B cell (primary cell): ENCODE results near the gene NLRP1. TPM values are rescaled to one million over a fixed set of nuclear protein-coding genes. Genes with fewer than 3 reads are reported as not detected.

Experiments
- ATAC-seq: fragments of 200-7000 bp; cut with Tn5 transposase; one replicate; pipeline ENCODE4 v1.10.0; 2021; ENCODE audit warnings: low read depth, mild to moderate bottlenecking, moderate number of reproducible peaks, moderate library complexity
- CTCF ChIA-PET: fragments of 350-600 bp; sonication (Branson Sonifier 250); formaldehyde crosslinking; loops from one replicate; lab custom pipeline; 2021; ENCODE audit warnings: antibody characterized with exemption, inconsistent platforms; lab: Charles Lee
- POLR2A ChIA-PET: fragments of 350-600 bp; sonication (Branson Sonifier 250); formaldehyde crosslinking; loops from one replicate; lab custom pipeline; 2021; ENCODE audit warnings: antibody characterized with exemption; lab: Charles Lee
- DNase-seq: peaks from one replicate; pipeline ENCODE4 v3.0.0; 2013
- H2AFZ ChIP-seq: 2 replicates; pipeline ENCODE4 v1.6.1; 2012; ENCODE audit warnings: mild to moderate bottlenecking, low read depth, low read length; ENCODE audit not compliant: insufficient read depth, poor library complexity, severe bottlenecking
- H3K27ac ChIP-seq, 2 donors: 1 replicate in 1 of 2; 2 replicates in 1 of 2; pipeline ENCODE4 v1.5.1; 2012 to 2013; ENCODE audit warnings: low read length in 2 of 2, mild to moderate bottlenecking in 2 of 2, moderate library complexity in 1 of 2
- H3K27me3 ChIP-seq, 4 experiments: fragments of 200-600 bp in 1 of 4; sonication (generic) in 1 of 4; replicated peaks in 1 of 4; 1 replicate in 2 of 4; 2 replicates in 2 of 4; pipeline versions ENCODE4 v1.6.1 to v1.7.0; 2013 to 2016; ENCODE audit warnings: low read length in 3 of 4, mild to moderate bottlenecking in 2 of 4, mixed read lengths in 1 of 4, moderate library complexity in 1 of 4; ENCODE audit not compliant: insufficient read depth in 4 of 4, control insufficient read depth in 3 of 4; ENCODE audit errors: control extremely low read depth in 1 of 4
- H3K36me3 ChIP-seq, 2 experiments: replicated peaks in 1 of 2; 1 replicate in 1 of 2; 2 replicates in 1 of 2; pipeline versions ENCODE4 v1.6.1 to v1.7.1; 2013; ENCODE audit warnings: low read length in 1 of 2; ENCODE audit not compliant: insufficient read depth in 2 of 2, control insufficient read depth in 1 of 2; ENCODE audit errors: control extremely low read depth in 1 of 2, extremely low read depth in 1 of 2
- H3K4me1 ChIP-seq, 2 donors: fragments of 200-600 bp in 1 of 2; sonication (generic) in 1 of 2; 1 replicate in 1 of 2; 2 replicates in 1 of 2; pipeline versions ENCODE4 v1.5.1 to v1.6.1; 2013 to 2017; ENCODE audit warnings: low read length in 2 of 2; ENCODE audit not compliant: control insufficient read depth in 2 of 2, insufficient read depth in 2 of 2
- H3K4me2 ChIP-seq: replicated peaks from 2 replicates; pipeline ENCODE3; 2012; ENCODE audit warnings: mild to moderate bottlenecking, low read depth, low read length; ENCODE audit not compliant: poor library complexity, severe bottlenecking
- H3K4me3 ChIP-seq, 5 experiments: fragments of 200-600 bp in 1 of 5; sonication (generic) in 1 of 5; 1 replicate in 3 of 5; 2 replicates in 2 of 5; pipeline versions ENCODE4 v1.5.1 to v1.7.0; 2011 to 2016; ENCODE audit warnings: low read length in 4 of 5, mild to moderate bottlenecking in 4 of 5, low read depth in 2 of 5, control low read depth in 1 of 5, moderate library complexity in 1 of 5; ENCODE audit not compliant: insufficient read depth in 1 of 5; ENCODE audit errors: control extremely low read depth in 1 of 5, extremely low read depth in 1 of 5
- H3K79me2 ChIP-seq: fragments of 200-600 bp; sonication (generic); one replicate; pipeline ENCODE4 v1.6.0; 2016; ENCODE audit warnings: low read length; ENCODE audit not compliant: control insufficient read depth, insufficient read depth
- H3K9ac ChIP-seq: fragments of 200-600 bp; sonication (generic); 2 replicates; pipeline ENCODE4 v1.6.1; 2017; ENCODE audit warnings: mild to moderate bottlenecking, low read length, moderate library complexity
- H3K9me3 ChIP-seq, 3 donors: one replicate each; pipeline versions ENCODE4 v1.6.1 to v1.7.1; 2013; ENCODE audit warnings: low read length in 2 of 3; ENCODE audit not compliant: control insufficient read depth in 2 of 3, insufficient read depth in 1 of 3; ENCODE audit errors: control extremely low read depth in 1 of 3
- H4K20me1 ChIP-seq: 2 replicates; pipeline ENCODE4 v1.6.0; 2012; ENCODE audit warnings: mild to moderate bottlenecking, low read length; ENCODE audit not compliant: insufficient read depth, control insufficient read depth, poor library complexity, severe bottlenecking
- H3K27ac Mint-ChIP-seq: one replicate; pipeline ENCODE4 v1.8.0; 2021; ENCODE audit warnings: mixed read lengths
- H3K27me3 Mint-ChIP-seq: one replicate; pipeline ENCODE4 v1.8.0; 2021; ENCODE audit warnings: mixed read lengths
- H3K4me1 Mint-ChIP-seq: one replicate; pipeline ENCODE4 v1.8.0; 2021; ENCODE audit warnings: mixed read lengths
- H3K4me3 Mint-ChIP-seq: one replicate; pipeline ENCODE4 v1.8.0; 2021; ENCODE audit warnings: mixed read lengths
- H3K9me3 Mint-ChIP-seq: one replicate; pipeline ENCODE4 v1.8.0; 2022; ENCODE audit warnings: mixed read lengths; ENCODE audit not compliant: insufficient read depth
- CTCF ChIP-seq: fragments of 200-600 bp; IDR thresholded peaks from one replicate; pipeline ENCODE4 v1.8.0; 2022; ENCODE audit warnings: antibody characterized with exemption, mild to moderate bottlenecking
- EZH2 ChIP-seq: IDR thresholded peaks from 2 replicates; pipeline ENCODE4 v1.6.1; 2012; ENCODE audit warnings: borderline replicate concordance, low read depth, mild to moderate bottlenecking, moderate library complexity, low read length; ENCODE audit not compliant: insufficient read depth, poor library complexity, severe bottlenecking
- WGBS: methylation state at CpG from one replicate; pipeline ENCODE4 v1.1.5; 2013; ENCODE audit warnings: missing lambda C conversion rate; ENCODE audit not compliant: insufficient coverage; 5-methylcytosine and 5-hydroxymethylcytosine counted together
- intact Hi-C: fragments of 100-400 bp; cut with micrococcal nuclease; formaldehyde crosslinking; loops from one replicate; pipeline ENCODE4 v1.10.0; 2022
- polyA plus RNA-seq: library from polyadenylated mRNA; depleted of rRNA; stranded (reverse); fragments of >200 nt; gene quantifications from 2 replicates; pipeline ENCODE4 v1.2.3, GENCODE V29; 2012
- total RNA-seq, 2 donors: library from RNA; stranded (reverse); fragments of 120-200 nt in 1 of 2; gene quantifications; 1 replicate in 1 of 2; 2 replicates in 1 of 2; pipeline versions ENCODE4 v1.2.3 to v1.2.4, GENCODE V29; 2013 to 2022

Gene NLRP1
- total and polyA plus RNA-seq, 2 donors (not counting 1 experiment from before 2014, with no cell fraction given) = 141 to 189 TPM

- Histone ChIP-seq H3K27me3 (peaks cover 0 to 2% (median 0%) of the 10 kb centered on the region in 4 experiments), H3K9me3 (peaks cover 0 to 4% (median 2%) of the 10 kb centered on the region in 3 donors), H2AFZ (no peak overlapping the region), H3K4me2 (no peak overlapping the region), H3K9ac (no peak overlapping the region), H3K4me1 (no peaks in the 10 kb centered on the region), H3K27ac (no peak overlapping the region), H4K20me1 (no peaks in the 10 kb centered on the region), H3K36me3 (peaks cover 9 to 25% of the 10 kb centered on the region in 2 experiments), H3K79me2 (peaks cover 13% of the 10 kb centered on the region), H3K4me3 (no peak overlapping the region)
- Mint-ChIP-seq H3K4me3 (no peak overlapping the region), H3K27ac (no peak overlapping the region), H3K9me3 (no peaks in the 10 kb centered on the region), H3K4me1 (peaks cover 8% of the 10 kb centered on the region), H3K27me3 (peaks cover 3% of the 10 kb centered on the region)
- DNase-seq (no peak), ATAC-seq (no peak)
- TF ChIP-seq CTCF = no peak
- no peak for TF ChIP-seq EZH2
- no CpG with 5 or more reads among the region's 2 CpGs for WGBS
- ChIA-PET CTCF (no interaction called here), POLR2A (no interaction called here)
- intact Hi-C loops = no loop called here
Measured at GRCh38 chr17:5492970-5493369, 91.3 kb downstream of the NLRP1 start.

DNA sequence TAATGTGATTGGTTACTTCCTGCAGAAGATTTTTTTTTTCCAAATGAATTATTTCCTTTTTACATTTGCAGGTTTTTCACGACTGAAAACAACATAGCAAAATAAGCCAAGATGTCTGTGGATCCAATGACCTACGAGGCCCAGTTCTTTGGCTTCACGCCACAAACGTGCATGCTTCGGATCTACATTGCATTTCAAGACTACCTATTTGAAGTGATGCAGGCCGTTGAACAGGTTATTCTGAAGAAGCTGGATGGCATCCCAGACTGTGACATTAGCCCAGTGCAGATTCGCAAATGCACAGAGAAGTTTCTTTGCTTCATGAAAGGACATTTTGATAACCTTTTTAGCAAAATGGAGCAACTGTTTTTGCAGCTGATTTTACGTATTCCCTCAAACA lies 95.6 kb downstream of the NLRP1 start:
- Histone ChIP-seq H3K79me2 (peaks cover 35% of the 10 kb centered on the region), H3K27ac (no peak overlapping the region), H3K9ac (no peak overlapping the region), H3K4me2 (no peak overlapping the region), H3K36me3 (peaks cover 9 to 38% of the 10 kb centered on the region in 2 experiments), H3K9me3 (peaks cover 0 to 4% (median 2%) of the 10 kb centered on the region in 3 donors), H4K20me1 (no peaks in the 10 kb centered on the region), H3K4me3 (no peak overlapping the region), H3K4me1 (peaks cover 17 to 26% of the 10 kb centered on the region in 2 donors), H3K27me3 (no peaks in the 10 kb centered on the region), H2AFZ (no peak overlapping the region)
- Mint-ChIP-seq H3K9me3 (no peaks in the 10 kb centered on the region), H3K27ac (no peak overlapping the region), H3K27me3 (no peaks in the 10 kb centered on the region), H3K4me3 (no peak overlapping the region), H3K4me1 (peaks cover 38% of the 10 kb centered on the region)
- WGBS = 91% methylated on average over 6 of the region's 8 CpGs
- POLR2A ChIA-PET = no interaction called here
- ATAC-seq = no peak
- no peak for DNase-seq
- TF ChIP-seq CTCF = no peak
- TF ChIP-seq EZH2 = no peak
- intact Hi-C loops = loop anchor here (5.0 to 10.0 kb wide), 2 partner anchors 1166 to 1949 kb away; partner anchors contain the start of genes C17orf100, FGF11, MED31 and TMEM102
- CTCF ChIA-PET = no interaction called here
